Spleen (tissue), 11 donors: Measurements from ENCODE around the gene DCD. TPM values are rescaled to one million over a fixed set of nuclear protein-coding genes. Genes with fewer than 3 reads are reported as not detected.

Experiments
- DNase-seq: peaks from one replicate; pipeline ENCODE4 v3.0.0-alpha.2; 2020
- H3K27ac ChIP-seq, 8 donors: fragments of 200-600 bp; sonication (generic) in 7 of 8; 1 replicate in 4 of 8; 2 replicates in 4 of 8; pipeline versions ENCODE4 v1.5.0 to v1.8.0; 2016 to 2021; ENCODE audit warnings: inconsistent platforms in 4 of 8, mild to moderate bottlenecking in 4 of 8, moderate library complexity in 1 of 8
- H3K27me3 ChIP-seq, 7 donors: fragments of 200-600 bp; sonication (generic) in 6 of 7; replicated peaks in 1 of 7; 1 replicate in 4 of 7; 2 replicates in 3 of 7; pipeline versions ENCODE4 v1.5.0 to v1.8.0; 2016 to 2021; ENCODE audit warnings: inconsistent platforms in 3 of 7, mild to moderate bottlenecking in 1 of 7
- H3K36me3 ChIP-seq, 6 donors: fragments of 200-600 bp; sonication (generic) in 5 of 6; 1 replicate in 4 of 6; 2 replicates in 2 of 6; pipeline versions ENCODE4 v1.5.0 to v1.8.0; 2016 to 2021; ENCODE audit warnings: inconsistent platforms in 2 of 6
- H3K4me1 ChIP-seq, 6 donors: fragments of 200-600 bp; sonication (generic) in 5 of 6; 1 replicate in 3 of 6; 2 replicates in 3 of 6; pipeline versions ENCODE4 v1.5.0 to v1.8.0; 2016 to 2021; ENCODE audit warnings: inconsistent platforms in 3 of 6
- H3K4me3 ChIP-seq, 8 donors: fragments of 200-600 bp; sonication (generic) in 7 of 8; 1 replicate in 4 of 8; 2 replicates in 4 of 8; pipeline versions ENCODE4 v1.5.0 to v1.8.0; 2016 to 2021; ENCODE audit warnings: inconsistent platforms in 4 of 8, mild to moderate bottlenecking in 4 of 8, moderate library complexity in 2 of 8
- H3K9me3 ChIP-seq, 8 donors: fragments of 200-600 bp; sonication (generic) in 7 of 8; 1 replicate in 4 of 8; 2 replicates in 4 of 8; pipeline versions ENCODE4 v1.5.0 to v1.8.0; 2016 to 2021; ENCODE audit warnings: inconsistent platforms in 4 of 8
- POLR2A ChIP-seq, 3 donors: fragments of 450-650 bp; IDR thresholded peaks; one replicate each; pipeline ENCODE4 v1.5.1; 2017; ENCODE audit warnings: antibody characterized with exemption in 3 of 3, mild to moderate bottlenecking in 1 of 3
- POLR2AphosphoS5 ChIP-seq, 3 donors: sonication (generic); formaldehyde crosslinking; IDR thresholded peaks; one replicate each; pipeline ENCODE4 v1.5.1; 2017; ENCODE audit warnings: antibody characterized with exemption in 3 of 3
- WGBS, 5 donors: extraction: QIAGEN DNeasy Blood & Tissue Kit in 3 of 5; methylation state at CpG; one replicate each; pipeline versions ENCODE4 v1.1.5 to v1.1.7; 2013 to 2018; 5-methylcytosine and 5-hydroxymethylcytosine counted together
- intact Hi-C: fragments of 100-400 bp; cut with DNase I; formaldehyde crosslinking; loops from one replicate; pipeline ENCODE4 v1.15.0; 2023; ENCODE audit warnings: low total_unique reads
- polyA plus RNA-seq, 3 donors: library from polyadenylated mRNA; stranded (reverse); fragments of 200-250 nt; gene quantifications; one replicate each; pipeline ENCODE4 v1.2.1, GENCODE V29; 2013
- total RNA-seq, 7 donors: library from RNA; depleted of rRNA in 3 of 7; stranded (reverse); fragments of >200 nt in 3 of 7; fragmentation: NEBNext Ultra II Directional in 4 of 7; extraction: Animal tissue kit (Norgen Biotek cat#: 25700) in 4 of 7; gene quantifications; one replicate each; pipeline versions ENCODE4 v1.1.0 to v1.2.1, GENCODE V29; 2016 to 2021
- TF ChIP-seq, protein P1 (sequence below), 11 experiments: fragments of 200-600 bp in 7 of 11; fragments of 450-650 bp in 4 of 11; sonication (generic) in 4 of 11; IDR thresholded peaks in 8 of 11; conservative IDR thresholded peaks in 3 of 11; 1 replicate in 7 of 11; 2 replicates in 4 of 11; pipeline versions ENCODE4 v1.4.0 to v1.8.0; 2016 to 2021; ENCODE audit warnings: antibody characterized with exemption in 11 of 11, inconsistent platforms in 4 of 11, mild to moderate bottlenecking in 1 of 11
- donor health status: healthy with polysubstance abuse.
- donor health status: DM: no; HTN: no; CAD: no; lungs with moderate emphysema.
- donor health status: DM: no; HTN: no; CAD: no.
- donor health status: Bipolar disorder and iron deficiency.
- donor health status: healthy.
- donor health status: DM: no; HTN: no; CAD: no.
- donor health status: DM: yes; HTN: yes; CAD: no.

DCD gene
- total and polyA plus RNA-seq, 10 donors: not detected

DNA sequence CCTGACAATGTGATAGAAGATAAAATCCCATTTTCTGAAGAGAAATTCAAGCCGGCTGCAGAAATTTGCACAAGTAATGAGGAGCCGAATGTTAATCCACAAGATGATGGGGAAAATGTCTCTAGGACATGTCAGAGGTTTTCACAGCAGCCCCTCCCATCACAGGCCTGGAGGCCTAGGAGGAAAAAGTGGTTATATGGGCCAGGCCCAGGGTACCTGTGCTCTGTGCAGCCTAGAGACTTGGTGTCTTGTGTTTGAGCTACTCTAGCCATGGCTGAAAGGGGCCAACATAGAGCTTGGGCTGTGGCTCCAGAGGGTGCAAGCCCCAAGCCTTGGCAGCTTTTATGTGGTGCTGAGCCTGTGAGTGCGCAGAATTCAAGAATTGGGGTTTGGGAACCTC is 20.9 kb downstream of the DCD start:
- Histone ChIP-seq H3K9me3 (peaks cover 0 to 22% (median 12%) of the 10 kb centered on the region in 8 donors), H3K4me1 (no peaks in the 10 kb centered on the region), H3K36me3 (no peaks in the 10 kb centered on the region), H3K27ac (no peak overlapping the region), H3K4me3 (no peak overlapping the region), H3K27me3 (peaks cover 0 to 40% (median 0%) of the 10 kb centered on the region in 7 donors)
- 81 to 94% (median 89%) methylated on average over 3 of the region's 3 CpGs for WGBS, 5 donors
- TF ChIP-seq POLR2AphosphoS5 (IDR thresholded peaks at IDR 0.05) (no peak), POLR2A (IDR thresholded peaks at IDR 0.05) (no peak)
- TF ChIP-seq, protein P1, sequence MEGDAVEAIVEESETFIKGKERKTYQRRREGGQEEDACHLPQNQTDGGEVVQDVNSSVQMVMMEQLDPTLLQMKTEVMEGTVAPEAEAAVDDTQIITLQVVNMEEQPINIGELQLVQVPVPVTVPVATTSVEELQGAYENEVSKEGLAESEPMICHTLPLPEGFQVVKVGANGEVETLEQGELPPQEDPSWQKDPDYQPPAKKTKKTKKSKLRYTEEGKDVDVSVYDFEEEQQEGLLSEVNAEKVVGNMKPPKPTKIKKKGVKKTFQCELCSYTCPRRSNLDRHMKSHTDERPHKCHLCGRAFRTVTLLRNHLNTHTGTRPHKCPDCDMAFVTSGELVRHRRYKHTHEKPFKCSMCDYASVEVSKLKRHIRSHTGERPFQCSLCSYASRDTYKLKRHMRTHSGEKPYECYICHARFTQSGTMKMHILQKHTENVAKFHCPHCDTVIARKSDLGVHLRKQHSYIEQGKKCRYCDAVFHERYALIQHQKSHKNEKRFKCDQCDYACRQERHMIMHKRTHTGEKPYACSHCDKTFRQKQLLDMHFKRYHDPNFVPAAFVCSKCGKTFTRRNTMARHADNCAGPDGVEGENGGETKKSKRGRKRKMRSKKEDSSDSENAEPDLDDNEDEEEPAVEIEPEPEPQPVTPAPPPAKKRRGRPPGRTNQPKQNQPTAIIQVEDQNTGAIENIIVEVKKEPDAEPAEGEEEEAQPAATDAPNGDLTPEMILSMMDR (IDR thresholded peaks at IDR 0.05 in 8 of 11, conservative IDR thresholded peaks at IDR 0.05 in 3 of 11): no peak
- intact Hi-C loops: no loop called here
- no peak for DNase-seq

GRCh38 chr12:54625598-54625997 is 22.6 kb downstream of the DCD start:
- no peak for DNase-seq
- Histone ChIP-seq H3K9me3 (peaks cover 0 to 22% (median 12%) of the 10 kb centered on the region in 8 donors), H3K4me1 (no peaks in the 10 kb centered on the region), H3K27me3 (peaks cover 0 to 53% (median 3%) of the 10 kb centered on the region in 7 donors), H3K27ac (no peak overlapping the region), H3K36me3 (no peaks in the 10 kb centered on the region), H3K4me3 (no peak overlapping the region)
- no peak for TF ChIP-seq POLR2AphosphoS5 (IDR thresholded peaks at IDR 0.05)
- TF ChIP-seq, protein P1 (IDR thresholded peaks at IDR 0.05 in 8 of 11, conservative IDR thresholded peaks at IDR 0.05 in 3 of 11): no peak
- no peak for TF ChIP-seq POLR2A (IDR thresholded peaks at IDR 0.05)
- intact Hi-C loops: no loop called here

DNA sequence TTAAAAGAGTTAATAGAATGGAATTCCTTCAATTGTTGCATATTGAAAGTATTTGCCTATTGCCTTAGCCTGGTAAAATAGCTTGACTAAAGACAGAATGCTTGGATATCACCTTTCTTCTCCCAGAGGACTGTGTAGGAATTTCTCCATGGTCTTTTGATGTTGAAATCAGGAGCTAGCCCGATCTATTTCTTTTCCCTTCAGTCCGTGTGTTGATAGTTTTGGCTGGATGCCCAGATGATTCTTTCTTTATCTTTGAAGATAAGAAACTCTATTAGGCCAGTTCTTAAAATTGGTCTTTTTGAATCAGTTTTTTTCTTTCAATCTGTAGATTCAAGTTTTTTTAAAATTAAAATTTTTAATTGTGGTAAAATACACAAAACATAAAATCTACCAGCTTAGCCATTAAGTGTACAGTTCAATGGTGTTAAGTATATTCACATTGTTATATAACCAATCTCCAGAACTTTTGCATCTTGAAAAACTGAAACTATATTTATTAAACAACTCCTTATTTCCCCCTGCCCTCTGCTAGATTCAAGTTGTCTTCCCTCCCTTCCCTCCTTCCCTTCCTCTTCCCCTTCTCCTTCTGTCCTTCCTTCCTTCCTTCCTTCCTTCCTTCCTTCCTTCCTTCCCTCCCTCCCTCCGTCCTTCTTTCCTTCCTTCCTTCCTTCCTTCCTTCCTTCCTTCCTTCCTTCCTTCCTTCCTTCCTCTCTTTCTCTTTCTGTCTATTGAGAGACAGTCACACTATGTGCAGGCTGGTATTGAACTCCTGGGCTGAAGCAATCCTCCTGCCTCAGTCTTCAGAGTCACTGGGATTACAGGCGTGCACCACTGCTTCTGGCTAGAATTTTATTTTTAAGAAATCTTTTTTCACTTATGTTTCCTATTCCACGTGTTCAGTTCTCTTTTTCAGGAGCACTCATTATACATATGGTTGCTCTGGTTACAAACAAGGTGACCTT is 23.6 kb downstream of the DCD start:
- DNase-seq: no peak
- intact Hi-C loops: no loop called here
- no peaks in the 10 kb centered on the region for H3K36me3 ChIP-seq
- H3K27me3 ChIP-seq: peaks cover 0 to 54% (median 3%) of the 10 kb centered on the region in 7 donors
- no peak overlapping the region for H3K27ac ChIP-seq
- no peaks in the 10 kb centered on the region for H3K4me1 ChIP-seq
- no peak overlapping the region for H3K4me3 ChIP-seq
- no peak for TF ChIP-seq POLR2A (IDR thresholded peaks at IDR 0.05)
- TF ChIP-seq, protein P1 (IDR thresholded peaks at IDR 0.05 in 8 of 11, conservative IDR thresholded peaks at IDR 0.05 in 3 of 11): no peak
- no peak for TF ChIP-seq POLR2AphosphoS5 (IDR thresholded peaks at IDR 0.05)
- peaks cover 0 to 22% (median 12%) of the 10 kb centered on the region in 8 donors for H3K9me3 ChIP-seq
- 44 to 49% (median 47%) methylated on average over 5 of the region's 5 CpGs for WGBS, 5 donors

GRCh38 chr12:54622463-54623183 is 25.5 kb downstream of the DCD start:
- Histone ChIP-seq H3K27ac (no peak overlapping the region), H3K4me3 (no peak overlapping the region), H3K4me1 (no peaks in the 10 kb centered on the region), H3K9me3 (peaks cover 0 to 12% (median 6%) of the 10 kb centered on the region in 8 donors), H3K36me3 (no peaks in the 10 kb centered on the region), H3K27me3 (peaks cover 0 to 45% (median 3%) of the 10 kb centered on the region in 7 donors)
- intact Hi-C loops: no loop called here
- DNase-seq: no peak
- TF ChIP-seq, protein P1 (IDR thresholded peaks at IDR 0.05 in 8 of 11, conservative IDR thresholded peaks at IDR 0.05 in 3 of 11): no peak
- TF ChIP-seq POLR2A (IDR thresholded peaks at IDR 0.05) (no peak), POLR2AphosphoS5 (IDR thresholded peaks at IDR 0.05) (no peak)
